SH-SY5Y (cell line): ENCODE data around the gene CCDC157.

ENCODE experiments used
- GATA2 ChIP-seq: IDR thresholded peaks from 2 replicates; pipeline ENCODE4 v1.6.1; 2011; ENCODE audit warnings: mild to moderate bottlenecking, low read depth, low read length
- GATA3 ChIP-seq: IDR thresholded peaks from 2 replicates; pipeline ENCODE4 v1.6.1; 2011; ENCODE audit warnings: low read depth, mild to moderate bottlenecking, low read length, moderate library complexity

- TF ChIP-seq GATA2 (no peak), GATA3 (no peak)
These were observed 15.2 kb downstream of the CCDC157 start for GRCh38 chr22:30371981-30372380.
